ENCODE results near the gene OR4A47.
"Not testable (repeated sequence)": the region's sequence is repeated elsewhere in the genome, so short reads cannot be mapped to it uniquely, and the experiment has no call there.

DNA sequence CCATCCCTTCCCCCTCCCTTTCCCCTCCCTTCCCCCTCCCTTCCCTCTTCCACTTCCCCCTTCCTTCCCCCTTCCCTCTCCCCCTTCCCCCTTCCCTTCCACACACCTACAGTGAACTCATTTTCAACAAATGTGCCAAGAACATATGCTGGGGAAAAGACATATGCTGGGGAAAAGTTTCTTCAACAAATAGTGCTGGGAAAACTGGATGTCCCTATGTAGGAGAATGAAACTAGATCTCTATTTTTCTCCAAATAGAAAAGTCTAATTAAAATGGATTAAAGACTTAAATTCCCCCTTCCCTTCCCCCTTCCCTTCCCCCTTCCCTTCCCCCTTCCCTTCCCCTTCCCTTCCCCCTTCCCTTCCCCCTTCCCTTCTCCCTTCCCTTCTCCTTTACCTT, 17.6 kb downstream of the OR4A47 start:
- not testable (repeated sequence) for TF ChIP-seq YY1 (IDR thresholded peaks at IDR 0.05; ENCODE audit: insufficient read depth, insufficient read length); SUZ12 (IDR thresholded peaks at IDR 0.05; ENCODE audit: extremely low read depth, insufficient read depth, insufficient read length); ZNF274 (IDR thresholded peaks at IDR 0.05; ENCODE audit: low read depth, low read length)

Measured in NT2/D1 (cell line).